Central memory CD4-positive, alpha-beta T cell (primary cell): ENCODE measurements around the gene CFAP46.
"Not testable (repeated sequence)": the region's sequence is repeated elsewhere in the genome, so short reads cannot be mapped to it uniquely, and the experiment has no call there.

ENCODE experiments used
- DNase-seq: peaks from one replicate; pipeline ENCODE4 v3.0.0; 2022

The CFAP46 gene

DNA sequence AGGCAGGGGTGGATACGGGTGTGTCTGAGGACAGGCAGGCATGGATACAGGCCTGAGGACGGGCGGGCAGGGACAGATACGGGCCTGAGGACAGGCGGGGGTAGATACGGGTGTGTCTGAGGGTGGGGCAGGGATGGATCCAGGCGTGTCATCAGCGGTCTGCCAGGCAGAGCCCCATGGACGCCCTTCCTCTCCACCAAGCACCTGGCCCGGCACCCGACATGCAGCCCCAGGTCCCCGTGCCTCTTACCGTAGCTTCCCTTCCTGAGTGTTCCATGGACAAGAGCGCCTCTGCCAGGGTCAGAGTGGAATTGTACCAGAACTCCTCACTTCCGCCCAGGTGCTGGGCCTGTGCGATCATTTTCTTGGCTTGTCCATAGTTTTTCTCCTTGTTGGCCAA is 81.8 kb downstream of the CFAP46 start:
- no peak for DNase-seq

DNA sequence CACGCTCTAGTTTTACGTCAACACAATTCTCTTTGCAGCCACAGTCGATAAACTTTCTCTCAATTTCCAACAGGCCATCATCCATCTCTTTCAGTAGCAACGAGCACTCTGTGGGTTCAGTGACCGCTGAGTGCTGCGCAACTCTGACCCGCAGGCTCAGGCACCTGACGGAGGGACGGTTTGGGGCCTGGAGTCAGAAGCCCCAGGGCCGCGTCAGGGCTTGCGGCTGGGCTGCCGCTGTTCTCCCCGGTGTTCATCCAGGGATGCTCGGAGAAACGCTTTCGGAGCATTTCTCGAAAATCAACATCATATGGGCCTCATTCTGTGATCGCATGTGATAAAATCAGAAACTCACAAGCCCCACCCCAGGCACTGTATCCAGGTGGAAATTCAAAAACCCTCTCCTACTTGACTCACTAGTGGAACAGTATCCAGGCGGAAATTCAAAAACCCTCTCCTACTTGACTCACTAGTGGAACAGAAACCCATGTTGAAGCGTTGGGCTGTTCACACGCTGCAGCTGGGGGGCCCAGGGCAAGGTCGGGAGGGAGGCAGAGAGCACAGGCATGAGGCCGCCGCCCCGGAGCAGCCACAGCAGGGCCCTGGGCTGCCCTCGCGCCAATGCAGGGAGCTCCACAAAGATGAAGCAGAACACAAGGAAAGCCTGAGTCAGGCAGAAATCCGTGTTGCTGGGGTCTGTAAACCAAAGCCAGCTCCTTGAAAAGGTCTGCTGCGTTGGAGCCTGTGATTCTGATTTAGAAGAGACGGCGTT is 83.1 kb downstream of the CFAP46 start:
- no peak for DNase-seq

GRCh38 chr10:132858121-132859081 is 84.0 kb downstream of the CFAP46 start:
- no peak for DNase-seq

GRCh38 chr10:132856869-132857524 is 85.4 kb downstream of the CFAP46 start:
- no peak for DNase-seq

DNA sequence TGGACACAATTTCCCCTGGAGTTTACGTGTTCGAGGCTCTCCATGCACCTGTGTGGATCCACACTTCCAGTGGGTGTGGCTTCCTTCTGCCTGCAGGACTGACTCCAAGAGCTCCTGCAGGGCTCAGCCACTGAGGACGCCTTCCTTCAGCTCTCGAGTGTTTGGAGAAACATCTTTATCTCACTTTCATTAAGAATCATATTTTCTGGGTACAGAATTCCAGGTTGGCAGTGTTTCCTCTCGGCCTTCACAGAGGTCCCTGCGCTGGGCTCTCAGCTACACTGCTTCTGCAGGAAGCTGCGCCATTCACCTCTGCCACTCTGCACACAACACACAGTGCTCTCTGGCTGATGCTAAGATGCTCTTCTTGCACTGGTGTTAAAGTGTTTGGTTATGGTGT is 86.5 kb downstream of the CFAP46 start:
- DNase-seq = no peak

GRCh38 chr10:132851451-132851850 is 90.9 kb downstream of the CFAP46 start:
- no peak for DNase-seq

- no peak for DNase-seq
Observed at GRCh38 chr10:132850896-132851295, 91.5 kb downstream of the CFAP46 start.

DNA sequence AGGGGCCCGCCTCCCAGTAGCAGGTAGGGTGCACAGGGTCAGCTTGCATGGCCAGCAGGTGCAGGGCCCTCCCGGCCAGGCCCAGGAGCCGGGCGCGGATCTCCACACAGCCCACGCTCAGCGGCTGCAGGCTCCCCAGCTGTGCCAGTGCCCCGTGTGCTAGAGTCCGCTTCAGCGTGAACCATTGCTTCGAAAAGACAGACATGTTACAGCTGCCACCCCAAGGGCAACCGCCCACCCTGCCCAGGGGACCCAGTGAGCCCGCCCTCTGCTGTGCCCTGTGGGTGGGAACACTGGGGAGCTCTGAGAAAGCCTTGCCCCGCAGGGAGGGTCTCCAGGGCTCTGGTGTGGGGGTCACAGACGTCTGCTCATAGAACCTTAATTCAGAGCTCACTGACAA is 92.1 kb downstream of the CFAP46 start:
- DNase-seq = no peak

GRCh38 chr10:132849546-132850031 is 92.8 kb downstream of the CFAP46 start:
- no peak for DNase-seq

GRCh38 chr10:132848951-132849545 is 93.3 kb downstream of the CFAP46 start:
- no peak for DNase-seq

GRCh38 chr10:132848291-132848701 is 94.1 kb downstream of the CFAP46 start:
- DNase-seq = no peak

- no peak for DNase-seq
Observed at GRCh38 chr10:132847856-132848255, 94.5 kb downstream of the CFAP46 start.

GRCh38 chr10:132847416-132847777 is 95.0 kb downstream of the CFAP46 start:
- no peak for DNase-seq

- no peak for DNase-seq
Observed at GRCh38 chr10:132846631-132847415, 95.5 kb downstream of the CFAP46 start.

DNA sequence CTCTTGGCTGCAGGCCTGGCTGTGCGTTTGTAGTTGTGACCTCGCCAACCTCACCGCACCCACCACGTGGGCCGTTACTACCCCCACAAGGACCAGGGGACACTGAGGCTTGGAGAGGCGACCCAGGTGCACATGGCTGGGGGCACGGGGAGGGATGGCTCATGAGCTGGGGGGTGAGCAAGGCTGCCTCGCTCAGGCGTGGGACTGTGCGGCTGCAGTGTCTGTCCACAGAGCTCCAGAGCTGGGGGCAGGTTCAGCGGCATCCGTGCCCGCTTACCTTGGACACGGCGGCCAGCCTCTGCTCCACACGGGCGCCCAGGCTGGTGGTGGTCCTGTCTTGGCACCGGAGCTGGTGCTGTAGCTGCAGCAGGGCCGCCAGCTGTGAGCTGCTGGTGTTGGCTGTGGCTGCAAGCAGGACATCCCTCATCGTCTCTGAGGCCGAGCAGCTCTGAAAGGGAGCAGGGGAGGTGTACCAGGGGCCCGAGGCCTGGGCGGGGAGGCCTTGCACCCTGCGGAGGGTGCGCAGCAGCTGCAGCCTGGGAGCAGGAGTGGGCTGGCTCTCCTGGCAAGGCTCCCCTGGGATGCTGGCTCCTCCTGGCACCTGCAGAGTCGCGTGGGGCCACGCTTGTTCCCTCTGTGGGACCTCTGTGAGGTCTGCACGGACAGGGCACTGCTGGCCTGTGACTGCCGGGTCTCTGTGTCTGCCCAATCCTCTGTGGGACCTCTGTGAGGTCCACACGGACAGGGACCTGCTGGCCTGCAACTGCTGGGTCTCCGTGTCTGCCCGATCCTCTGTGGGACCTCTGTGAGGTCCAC is 96.4 kb downstream of the CFAP46 start:
- DNase-seq = no peak

GRCh38 chr10:132845041-132845551 is 97.3 kb downstream of the CFAP46 start:
- DNase-seq = no peak

- no peak for DNase-seq
Observed at GRCh38 chr10:132844069-132844809, 98.1 kb downstream of the CFAP46 start.

DNA sequence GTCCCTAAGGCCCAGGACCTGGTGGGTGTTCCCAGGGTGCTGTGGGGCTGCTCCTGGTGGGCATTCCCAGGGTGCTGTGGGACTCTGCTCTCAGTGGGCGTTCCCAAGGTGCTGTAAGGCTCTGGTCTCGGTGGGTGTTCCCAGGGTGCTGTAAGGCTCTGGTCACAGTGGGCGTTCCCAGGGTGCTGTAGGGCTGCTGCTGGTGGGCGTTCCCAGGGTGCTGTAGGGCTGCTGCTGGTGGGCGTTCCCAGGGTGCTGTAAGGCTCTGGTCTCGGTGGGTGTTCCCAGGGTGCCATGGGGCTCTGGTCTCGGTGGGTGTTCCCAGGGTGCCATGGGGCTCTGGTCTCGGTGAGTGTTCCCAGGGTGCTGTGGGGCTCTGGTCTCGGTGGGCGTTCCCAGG is 99.1 kb downstream of the CFAP46 start:
- not testable (repeated sequence) for DNase-seq

DNA sequence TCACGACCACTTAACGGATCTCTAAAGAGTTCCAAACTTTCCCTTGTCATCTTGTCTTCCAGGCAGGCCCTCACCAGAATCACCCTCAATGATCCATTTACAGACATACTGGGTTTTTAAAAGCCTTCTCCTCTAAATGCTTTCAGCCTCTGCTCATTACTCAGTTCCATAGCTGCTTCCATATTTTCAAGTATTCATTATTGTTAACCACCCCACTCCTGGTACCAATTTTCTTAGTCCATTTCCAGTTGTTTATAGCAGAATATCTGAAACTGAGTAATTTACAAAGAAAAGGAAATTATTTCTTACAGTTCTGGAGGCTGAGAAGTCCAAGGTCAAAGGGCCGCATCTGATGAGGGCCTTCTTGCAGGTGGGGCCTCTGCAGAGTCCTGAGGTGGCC is 100.0 kb downstream of the CFAP46 start:
- no peak for DNase-seq

GRCh38 chr10:132841615-132841975 is 100.8 kb downstream of the CFAP46 start:
- DNase-seq = no peak
